Hematopoietic multipotent progenitor cell treated with erythropoietin and hydrocortisone succinate and interleukin-3 and kit ligand, for 4 days (in vitro differentiated cells): Measurements from ENCODE around the gene SSBP2.
"Not testable (repeated sequence)": the region's sequence is repeated elsewhere in the genome, so short reads cannot be mapped to it uniquely, and the experiment has no call there.

Experiments
- DNase-seq: peaks from one replicate; pipeline ENCODE4 v3.0.0-alpha.2; 2015

SSBP2 gene

GRCh38 chr5:81519217-81519905 lies 231.5 kb downstream of the SSBP2 start:
- DNase-seq, result no peak

GRCh38 chr5:81517462-81517861 lies 233.4 kb downstream of the SSBP2 start:
- peak; percentile 53 for DNase-seq

GRCh38 chr5:81516091-81516490 lies 234.8 kb downstream of the SSBP2 start:
- peak; percentile 43 for DNase-seq

DNA sequence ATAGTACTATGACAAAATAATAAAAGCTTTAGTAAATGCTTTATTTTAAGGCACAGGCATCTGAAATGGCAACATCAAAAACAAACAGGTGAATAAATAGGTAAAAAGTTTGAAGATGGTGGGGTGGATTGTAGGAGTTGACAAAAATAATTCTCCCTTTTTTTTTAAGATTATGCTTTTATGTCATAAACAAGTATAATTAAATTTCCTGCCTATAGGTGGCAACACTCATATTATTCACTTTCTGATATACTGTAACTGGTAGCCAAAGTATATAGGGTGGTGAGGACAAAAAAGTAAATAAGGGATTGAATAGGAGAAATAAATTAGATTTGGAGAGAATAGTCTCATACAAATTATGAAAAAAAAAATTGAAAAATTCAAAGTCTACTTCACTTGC lies 236.9 kb downstream of the SSBP2 start:
- peak; percentile 71 for DNase-seq

DNA sequence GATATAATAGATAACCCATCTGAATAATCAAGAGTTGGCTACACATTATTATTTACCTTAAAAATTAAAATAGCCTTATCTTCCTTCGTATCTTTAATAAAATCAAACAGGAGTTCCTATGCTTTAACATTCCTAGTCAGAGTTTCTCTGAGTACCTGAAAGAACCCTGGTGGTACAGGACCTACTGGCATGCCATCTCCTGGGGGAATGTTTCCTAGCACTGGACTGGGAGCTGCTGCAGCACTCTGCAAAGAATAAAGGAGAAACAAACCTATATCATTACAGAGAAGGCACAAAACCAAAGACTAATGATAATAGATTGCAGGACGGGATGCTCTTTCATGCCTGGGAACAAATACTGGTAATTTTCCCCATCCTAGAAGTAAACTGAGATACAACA lies 237.4 kb downstream of the SSBP2 start:
- no peak for DNase-seq

DNA sequence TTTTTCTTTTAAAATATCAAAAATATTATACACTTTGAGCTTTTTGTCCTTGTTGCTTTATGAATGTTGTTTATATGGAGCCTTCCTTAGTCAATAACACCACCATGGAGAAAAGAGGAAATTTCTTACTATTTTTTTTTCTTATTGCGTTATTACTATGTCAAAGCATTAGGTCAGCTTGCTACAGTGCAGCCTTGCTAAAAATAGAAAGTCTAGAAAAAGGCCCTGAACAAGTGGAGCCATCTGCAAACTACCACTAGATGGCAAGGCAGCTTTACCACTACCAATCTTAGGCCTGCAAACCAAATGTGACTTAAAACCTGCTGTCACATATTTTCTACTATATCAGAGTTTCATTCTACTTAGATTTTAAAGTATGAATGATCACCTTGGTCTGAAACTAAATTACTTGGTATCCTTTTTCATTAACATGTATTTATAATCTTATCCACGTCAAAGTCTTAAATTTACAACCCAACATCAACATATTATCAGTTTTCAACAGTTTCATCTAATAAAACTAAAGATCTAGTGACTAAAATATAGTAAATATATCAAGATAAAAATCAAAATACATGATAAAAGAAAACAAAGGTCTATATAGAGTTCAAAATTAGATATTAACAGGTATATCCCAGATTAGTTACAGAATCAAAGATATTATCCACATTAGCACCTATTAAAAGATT lies 243.9 kb downstream of the SSBP2 start:
- DNase-seq, result peak; percentile 95

- DNase-seq, result no peak
These were observed 244.5 kb downstream of the SSBP2 start for GRCh38 chr5:81506378-81506777.

- no peak for DNase-seq
These were observed 245.2 kb downstream of the SSBP2 start for GRCh38 chr5:81505672-81506071.

GRCh38 chr5:81503602-81504001 lies 247.3 kb downstream of the SSBP2 start:
- DNase-seq, result not testable (repeated sequence)

- DNase-seq, result no peak
These were observed 255.6 kb downstream of the SSBP2 start for GRCh38 chr5:81495286-81495685.

GRCh38 chr5:81488862-81489261 lies 262.0 kb downstream of the SSBP2 start:
- DNase-seq, result no peak

- DNase-seq, result no peak
These were observed 264.2 kb downstream of the SSBP2 start for GRCh38 chr5:81486711-81487110.

- no peak for DNase-seq
These were observed 268.3 kb downstream of the SSBP2 start for GRCh38 chr5:81482595-81482994.

- DNase-seq, result not testable (repeated sequence)
These were observed 277.5 kb downstream of the SSBP2 start for GRCh38 chr5:81473395-81473794.

DNA sequence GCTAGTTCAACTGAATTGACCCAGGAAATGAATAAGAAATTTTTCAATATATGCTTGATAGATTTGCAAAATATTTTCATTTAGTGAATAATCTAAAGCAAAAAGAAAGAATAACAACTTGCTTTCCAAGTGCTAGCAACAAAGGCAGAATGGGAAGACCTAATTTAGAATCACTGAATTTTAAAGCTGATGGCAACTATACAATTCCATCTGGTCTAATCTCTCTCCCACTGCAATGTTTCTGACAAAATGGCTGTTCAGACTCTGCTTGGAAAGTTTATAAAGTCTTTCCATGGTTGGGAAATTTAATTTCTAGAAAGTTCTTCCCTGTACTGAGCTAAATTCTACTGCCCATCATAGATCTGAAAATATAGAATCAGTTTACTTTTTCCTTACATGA lies 281.2 kb downstream of the SSBP2 start:
- no peak for DNase-seq

- no peak for DNase-seq
These were observed 300.0 kb downstream of the SSBP2 start for GRCh38 chr5:81450940-81451339.

GRCh38 chr5:81435023-81435422 lies 315.9 kb downstream of the SSBP2 start:
- DNase-seq, result no peak

- DNase-seq, result no peak
These were observed 320.9 kb downstream of the SSBP2 start for GRCh38 chr5:81429985-81430384.

DNA sequence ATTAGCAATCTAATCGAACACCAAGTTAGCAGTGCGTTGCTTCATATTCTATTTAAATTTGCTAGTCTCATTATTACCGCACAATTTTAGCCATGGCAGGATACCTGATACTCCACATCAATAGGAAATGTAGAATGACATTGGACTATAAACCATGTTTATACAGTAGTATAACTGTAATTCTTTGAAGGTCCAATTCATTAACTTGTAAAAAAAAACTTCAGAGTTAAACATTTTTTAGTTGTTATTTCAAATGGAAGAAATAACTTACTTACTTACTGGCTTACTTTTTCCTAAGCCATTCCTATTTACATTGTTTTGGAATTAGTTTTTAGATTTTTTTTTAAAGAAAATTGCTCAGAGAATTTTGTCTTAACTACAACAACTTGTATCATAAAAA lies 321.5 kb downstream of the SSBP2 start:
- no peak for DNase-seq

GRCh38 chr5:81428861-81429260 lies 322.0 kb downstream of the SSBP2 start:
- peak; percentile 7 for DNase-seq

DNA sequence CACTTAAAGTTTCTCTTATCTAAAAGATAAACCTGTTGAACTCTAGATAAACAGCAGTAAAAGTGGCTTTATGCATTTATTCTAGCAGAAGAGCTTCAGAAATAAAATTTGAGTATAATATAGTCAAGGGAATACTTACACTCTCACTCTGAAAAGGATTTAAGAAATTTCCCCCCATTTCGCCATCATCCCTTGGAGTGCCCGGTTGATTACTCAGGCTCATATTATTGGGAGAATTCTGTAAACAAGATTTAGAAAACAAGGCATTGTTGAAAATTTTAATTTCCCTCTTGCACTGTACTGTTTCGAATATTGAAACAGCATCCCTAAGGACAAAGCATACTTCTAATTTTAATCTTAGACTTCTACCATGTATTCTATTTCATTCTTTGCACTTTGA lies 322.5 kb downstream of the SSBP2 start:
- DNase-seq, result no peak

GRCh38 chr5:81427566-81427965 lies 323.3 kb downstream of the SSBP2 start:
- no peak for DNase-seq

DNA sequence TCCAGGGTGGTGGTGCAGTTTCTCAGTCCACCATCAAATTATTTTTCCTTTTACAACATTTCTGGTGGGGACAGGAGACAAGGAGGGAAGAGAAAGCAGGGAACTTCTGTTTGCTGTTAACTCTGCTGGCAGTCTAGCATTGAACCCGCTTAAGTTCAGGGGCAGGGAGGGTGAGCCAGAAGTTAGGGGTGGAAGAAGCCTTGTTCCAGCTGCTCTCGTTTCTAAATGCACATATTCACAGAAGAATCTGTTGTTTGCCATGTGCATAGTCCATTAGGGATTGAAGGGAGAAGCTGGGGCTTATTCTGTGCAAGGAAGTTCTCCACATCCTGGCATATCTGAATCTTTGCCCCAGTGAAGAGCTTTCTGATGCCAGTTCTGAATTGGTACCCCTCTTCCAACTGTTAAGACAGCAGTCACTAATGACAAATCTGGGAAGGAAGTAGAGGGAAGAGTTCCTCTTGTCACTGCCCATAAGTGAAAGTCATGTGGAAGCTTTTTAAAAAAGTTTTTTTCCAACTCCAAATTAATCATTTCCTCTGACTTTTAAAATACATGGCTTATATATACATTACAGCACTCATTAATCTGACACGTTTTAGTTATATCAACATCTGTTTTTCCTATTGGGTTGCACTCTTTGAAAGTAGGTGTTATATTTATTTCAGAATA lies 324.4 kb downstream of the SSBP2 start:
- no peak for DNase-seq

GRCh38 chr5:81425569-81425968 lies 325.3 kb downstream of the SSBP2 start:
- peak; percentile 87 for DNase-seq
